ENCODE measurements around the gene FAM170B.

FAM170B gene

DNA sequence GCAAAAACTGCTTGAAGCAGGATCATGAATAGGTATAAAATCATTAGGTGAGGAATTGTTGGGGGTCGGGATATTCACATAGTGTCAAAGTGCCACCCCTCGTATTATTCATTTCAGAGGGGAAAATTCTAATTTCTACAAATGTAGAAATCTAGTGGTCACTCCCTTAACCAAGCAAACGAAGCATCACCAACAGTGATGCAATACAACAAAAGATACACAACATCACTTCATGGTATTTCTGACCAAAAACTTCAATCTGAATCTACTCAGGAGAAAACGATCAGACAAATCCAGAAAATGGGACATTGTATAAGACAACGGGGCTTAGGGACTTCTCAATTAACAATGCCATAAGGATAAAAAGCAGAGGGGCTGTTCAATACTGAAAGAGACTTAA lies 26.3 kb upstream of the FAM170B start:
- Histone ChIP-seq H3K9ac (ENCODE audit: low read length) (no peak overlapping the region), H3K36me3 (ENCODE audit: control insufficient read depth, insufficient read depth, low read length, severe bottlenecking) (no peaks in the 10 kb centered on the region)
- DNase-seq (ENCODE audit: low read depth), result no peak

GRCh38 chr10:49158915-49159314 lies 25.1 kb upstream of the FAM170B start:
- no peaks in the 10 kb centered on the region for H3K36me3 ChIP-seq (ENCODE audit: control insufficient read depth, insufficient read depth, low read length, severe bottlenecking)
- no peaks in the 10 kb centered on the region for H3K27me3 ChIP-seq (replicated peaks; ENCODE audit: control insufficient read depth, insufficient read depth, low read length)
- H3K9ac ChIP-seq (ENCODE audit: low read length), result no peak overlapping the region
- H3K4me1 ChIP-seq (ENCODE audit: control insufficient read depth, insufficient read depth, low read length), result peaks cover 9% of the 10 kb centered on the region
- H3K4me3 ChIP-seq (ENCODE audit: low read length), result no peak overlapping the region
- DNase-seq (ENCODE audit: low read depth), result no peak
- no peaks in the 10 kb centered on the region for H3K9me3 ChIP-seq (ENCODE audit: control insufficient read depth, low read length)

More for the DNA sequence above, 26.3 kb upstream of the FAM170B start:
- H3K4me1 ChIP-seq (ENCODE audit: control insufficient read depth, insufficient read depth, low read length), result peaks cover 4% of the 10 kb centered on the region
- H3K4me3 ChIP-seq (ENCODE audit: low read length), result no peak overlapping the region
- H3K27me3 ChIP-seq (replicated peaks; ENCODE audit: control insufficient read depth, insufficient read depth, low read length), result no peaks in the 10 kb centered on the region
- no peaks in the 10 kb centered on the region for H3K9me3 ChIP-seq (ENCODE audit: control insufficient read depth, low read length)

- Histone ChIP-seq H3K9ac (ENCODE audit: low read length) (no peak overlapping the region), H3K4me1 (ENCODE audit: control insufficient read depth, insufficient read depth, low read length) (peaks cover 11% of the 10 kb centered on the region), H3K36me3 (ENCODE audit: control insufficient read depth, insufficient read depth, low read length, severe bottlenecking) (no peaks in the 10 kb centered on the region), H3K4me3 (ENCODE audit: low read length) (no peak overlapping the region), H3K27me3 (replicated peaks; ENCODE audit: control insufficient read depth, insufficient read depth, low read length) (no peaks in the 10 kb centered on the region), H3K9me3 (ENCODE audit: control insufficient read depth, low read length) (no peaks in the 10 kb centered on the region)
- no peak for DNase-seq (ENCODE audit: low read depth)
Measured at GRCh38 chr10:49158404-49158803, 24.6 kb upstream of the FAM170B start.

GRCh38 chr10:49157229-49157628 lies 23.4 kb upstream of the FAM170B start:
- H3K27me3 ChIP-seq (replicated peaks; ENCODE audit: control insufficient read depth, insufficient read depth, low read length), result no peaks in the 10 kb centered on the region
- DNase-seq (ENCODE audit: low read depth), result no peak
- no peaks in the 10 kb centered on the region for H3K36me3 ChIP-seq (ENCODE audit: control insufficient read depth, insufficient read depth, low read length, severe bottlenecking)
- peaks cover 11% of the 10 kb centered on the region for H3K4me1 ChIP-seq (ENCODE audit: control insufficient read depth, insufficient read depth, low read length)
- H3K9ac ChIP-seq (ENCODE audit: low read length), result no peak overlapping the region
- no peak overlapping the region for H3K4me3 ChIP-seq (ENCODE audit: low read length)
- H3K9me3 ChIP-seq (ENCODE audit: control insufficient read depth, low read length), result no peaks in the 10 kb centered on the region

DNA sequence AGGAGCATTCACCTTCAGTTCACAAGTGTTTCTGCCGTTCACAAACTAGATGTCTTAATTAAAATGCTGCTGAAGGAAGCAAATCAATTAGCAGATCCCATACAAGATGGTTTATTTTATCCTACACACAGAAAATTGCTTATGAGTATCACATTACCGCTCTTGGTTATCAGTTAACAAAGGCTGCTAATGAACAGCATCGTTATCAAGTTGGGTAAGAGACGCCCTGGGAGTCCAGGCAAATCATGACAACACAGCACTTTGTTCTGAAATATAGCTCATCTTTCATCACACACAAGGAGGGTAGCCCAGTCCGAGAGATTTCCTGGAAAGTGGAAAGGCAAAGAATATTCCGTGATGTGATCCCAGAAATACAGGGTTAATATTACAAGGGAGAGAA lies 20.8 kb upstream of the FAM170B start:
- Histone ChIP-seq H3K27me3 (replicated peaks; ENCODE audit: control insufficient read depth, insufficient read depth, low read length) (no peaks in the 10 kb centered on the region), H3K4me1 (ENCODE audit: control insufficient read depth, insufficient read depth, low read length) (peaks cover 16% of the 10 kb centered on the region), H3K9me3 (ENCODE audit: control insufficient read depth, low read length) (no peaks in the 10 kb centered on the region), H3K36me3 (ENCODE audit: control insufficient read depth, insufficient read depth, low read length, severe bottlenecking) (no peaks in the 10 kb centered on the region), H3K4me3 (ENCODE audit: low read length) (no peak overlapping the region), H3K9ac (ENCODE audit: low read length) (no peak overlapping the region)
- no peak for DNase-seq (ENCODE audit: low read depth)

DNA sequence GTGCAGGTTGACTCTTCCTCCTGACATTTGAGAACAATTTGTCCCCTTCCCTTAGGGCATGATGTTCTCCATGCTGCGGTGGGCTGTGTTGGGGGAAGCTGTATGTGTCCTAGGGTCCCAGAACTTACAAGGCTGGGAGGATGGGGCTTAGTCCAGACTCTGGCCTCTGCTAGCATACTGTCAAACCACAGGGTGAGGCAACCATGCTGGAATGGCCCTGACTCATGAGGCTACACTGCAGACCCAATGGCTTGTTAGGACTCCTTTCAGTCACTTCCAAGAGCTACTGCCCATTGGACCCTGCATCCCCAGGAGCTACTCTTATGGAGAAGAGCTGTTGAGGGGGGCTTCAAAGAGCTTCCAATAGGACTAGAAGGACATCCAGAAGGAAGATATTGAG lies 20.1 kb upstream of the FAM170B start:
- Histone ChIP-seq H3K9me3 (ENCODE audit: control insufficient read depth, low read length) (no peaks in the 10 kb centered on the region), H3K9ac (ENCODE audit: low read length) (no peak overlapping the region), H3K36me3 (ENCODE audit: control insufficient read depth, insufficient read depth, low read length, severe bottlenecking) (no peaks in the 10 kb centered on the region), H3K4me3 (ENCODE audit: low read length) (no peak overlapping the region), H3K27me3 (replicated peaks; ENCODE audit: control insufficient read depth, insufficient read depth, low read length) (no peaks in the 10 kb centered on the region), H3K4me1 (ENCODE audit: control insufficient read depth, insufficient read depth, low read length) (peaks cover 16% of the 10 kb centered on the region)
- DNase-seq (ENCODE audit: low read depth), result peak; percentile 27

GRCh38 chr10:49153115-49153514 lies 19.3 kb upstream of the FAM170B start:
- DNase-seq (ENCODE audit: low read depth), result no peak
- Histone ChIP-seq H3K27me3 (replicated peaks; ENCODE audit: control insufficient read depth, insufficient read depth, low read length) (no peaks in the 10 kb centered on the region), H3K9me3 (ENCODE audit: control insufficient read depth, low read length) (no peaks in the 10 kb centered on the region), H3K9ac (ENCODE audit: low read length) (no peak overlapping the region), H3K4me3 (ENCODE audit: low read length) (no peak overlapping the region), H3K36me3 (ENCODE audit: control insufficient read depth, insufficient read depth, low read length, severe bottlenecking) (no peaks in the 10 kb centered on the region), H3K4me1 (ENCODE audit: control insufficient read depth, insufficient read depth, low read length) (peaks cover 16% of the 10 kb centered on the region)

DNA sequence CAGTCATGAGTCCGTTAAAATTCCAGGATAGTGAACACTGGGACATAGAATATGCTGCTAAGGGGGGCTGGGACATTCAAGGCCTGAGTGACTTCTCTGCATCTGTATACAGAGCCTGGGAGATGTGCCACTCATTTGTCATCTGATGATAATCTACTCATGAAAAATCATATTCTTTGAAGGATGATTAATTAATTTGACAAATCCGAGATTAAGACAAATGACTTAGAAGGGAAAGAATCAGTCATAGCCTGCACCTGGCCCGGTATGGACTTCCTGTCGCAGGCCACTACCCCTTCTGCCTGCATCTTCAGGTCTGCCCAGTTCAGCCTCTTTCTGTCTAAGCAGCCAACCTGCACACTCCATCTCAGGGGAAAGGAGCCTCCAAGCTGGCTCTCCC lies 18.8 kb upstream of the FAM170B start:
- H3K36me3 ChIP-seq (ENCODE audit: control insufficient read depth, insufficient read depth, low read length, severe bottlenecking), result no peaks in the 10 kb centered on the region
- H3K9me3 ChIP-seq (ENCODE audit: control insufficient read depth, low read length), result peaks cover 4% of the 10 kb centered on the region
- peaks cover 16% of the 10 kb centered on the region for H3K4me1 ChIP-seq (ENCODE audit: control insufficient read depth, insufficient read depth, low read length)
- DNase-seq (ENCODE audit: low read depth), result no peak
- no peak overlapping the region for H3K9ac ChIP-seq (ENCODE audit: low read length)
- no peaks in the 10 kb centered on the region for H3K27me3 ChIP-seq (replicated peaks; ENCODE audit: control insufficient read depth, insufficient read depth, low read length)
- no peak overlapping the region for H3K4me3 ChIP-seq (ENCODE audit: low read length)

- peaks cover 16% of the 10 kb centered on the region for H3K4me1 ChIP-seq (ENCODE audit: control insufficient read depth, insufficient read depth, low read length)
- peaks cover 10% of the 10 kb centered on the region for H3K9me3 ChIP-seq (ENCODE audit: control insufficient read depth, low read length)
- no peaks in the 10 kb centered on the region for H3K27me3 ChIP-seq (replicated peaks; ENCODE audit: control insufficient read depth, insufficient read depth, low read length)
- DNase-seq (ENCODE audit: low read depth), result no peak
- no peaks in the 10 kb centered on the region for H3K36me3 ChIP-seq (ENCODE audit: control insufficient read depth, insufficient read depth, low read length, severe bottlenecking)
- H3K4me3 ChIP-seq (ENCODE audit: low read length), result no peak overlapping the region
- no peak overlapping the region for H3K9ac ChIP-seq (ENCODE audit: low read length)
Measured at GRCh38 chr10:49152037-49152436, 18.2 kb upstream of the FAM170B start.

DNA sequence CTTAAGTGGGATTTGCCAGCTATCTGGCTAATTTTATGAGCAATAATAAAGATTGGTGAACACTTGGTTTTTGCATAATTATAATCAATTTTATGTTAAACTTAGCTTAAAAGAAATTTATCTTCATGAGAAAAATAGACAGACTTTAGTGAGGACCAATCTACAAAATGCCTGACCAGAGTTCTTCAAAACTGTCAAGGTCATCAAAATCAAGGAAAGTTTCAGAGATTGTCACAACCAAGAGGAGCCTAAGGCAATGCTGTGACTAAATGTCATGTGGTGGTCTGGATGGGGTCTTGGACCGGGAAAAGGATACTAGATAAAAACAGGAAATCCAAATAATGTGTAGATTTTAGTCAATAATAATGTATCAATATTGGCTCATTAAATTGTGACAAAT lies 17.7 kb upstream of the FAM170B start:
- Histone ChIP-seq H3K27me3 (replicated peaks; ENCODE audit: control insufficient read depth, insufficient read depth, low read length) (no peaks in the 10 kb centered on the region), H3K4me1 (ENCODE audit: control insufficient read depth, insufficient read depth, low read length) (peaks cover 16% of the 10 kb centered on the region), H3K9ac (ENCODE audit: low read length) (no peak overlapping the region), H3K9me3 (ENCODE audit: control insufficient read depth, low read length) (peaks cover 11% of the 10 kb centered on the region), H3K36me3 (ENCODE audit: control insufficient read depth, insufficient read depth, low read length, severe bottlenecking) (no peaks in the 10 kb centered on the region), H3K4me3 (ENCODE audit: low read length) (no peak overlapping the region)
- DNase-seq (ENCODE audit: low read depth), result no peak

DNA sequence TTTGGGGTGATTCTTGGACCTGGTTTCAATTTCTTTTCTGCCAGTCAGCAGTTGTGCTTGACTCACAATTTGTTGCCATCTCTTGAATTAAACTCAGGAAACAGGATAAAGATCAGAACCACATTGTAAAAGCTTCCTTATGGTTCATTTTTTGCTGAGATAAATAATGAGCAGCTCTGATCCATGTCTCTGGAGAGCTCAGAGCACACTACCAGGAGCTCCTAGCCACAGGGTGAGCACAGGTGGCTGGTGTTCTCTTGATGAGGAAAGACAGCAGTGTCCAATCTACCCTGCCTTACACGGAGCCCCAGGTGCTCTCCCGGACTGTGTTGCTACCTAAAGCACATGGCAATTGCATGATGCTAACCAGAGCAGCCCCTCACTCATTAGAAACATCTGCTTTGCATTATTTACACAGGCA lies 17.2 kb upstream of the FAM170B start:
- DNase-seq (ENCODE audit: low read depth), result no peak
- no peaks in the 10 kb centered on the region for H3K27me3 ChIP-seq (replicated peaks; ENCODE audit: control insufficient read depth, insufficient read depth, low read length)
- peaks cover 11% of the 10 kb centered on the region for H3K9me3 ChIP-seq (ENCODE audit: control insufficient read depth, low read length)
- no peaks in the 10 kb centered on the region for H3K36me3 ChIP-seq (ENCODE audit: control insufficient read depth, insufficient read depth, low read length, severe bottlenecking)
- H3K9ac ChIP-seq (ENCODE audit: low read length), result no peak overlapping the region
- peaks cover 16% of the 10 kb centered on the region for H3K4me1 ChIP-seq (ENCODE audit: control insufficient read depth, insufficient read depth, low read length)
- H3K4me3 ChIP-seq (ENCODE audit: low read length), result no peak overlapping the region

- Histone ChIP-seq H3K9ac (ENCODE audit: low read length) (no peak overlapping the region), H3K4me1 (ENCODE audit: control insufficient read depth, insufficient read depth, low read length) (peaks cover 16% of the 10 kb centered on the region), H3K27me3 (replicated peaks; ENCODE audit: control insufficient read depth, insufficient read depth, low read length) (no peaks in the 10 kb centered on the region), H3K4me3 (ENCODE audit: low read length) (no peak overlapping the region), H3K9me3 (ENCODE audit: control insufficient read depth, low read length) (peaks cover 11% of the 10 kb centered on the region), H3K36me3 (ENCODE audit: control insufficient read depth, insufficient read depth, low read length, severe bottlenecking) (no peaks in the 10 kb centered on the region)
- DNase-seq (ENCODE audit: low read depth), result no peak
Measured at GRCh38 chr10:49150426-49150825, 16.6 kb upstream of the FAM170B start.
